Measurements from ENCODE around the gene KRT13.

Gene KRT13

DNA sequence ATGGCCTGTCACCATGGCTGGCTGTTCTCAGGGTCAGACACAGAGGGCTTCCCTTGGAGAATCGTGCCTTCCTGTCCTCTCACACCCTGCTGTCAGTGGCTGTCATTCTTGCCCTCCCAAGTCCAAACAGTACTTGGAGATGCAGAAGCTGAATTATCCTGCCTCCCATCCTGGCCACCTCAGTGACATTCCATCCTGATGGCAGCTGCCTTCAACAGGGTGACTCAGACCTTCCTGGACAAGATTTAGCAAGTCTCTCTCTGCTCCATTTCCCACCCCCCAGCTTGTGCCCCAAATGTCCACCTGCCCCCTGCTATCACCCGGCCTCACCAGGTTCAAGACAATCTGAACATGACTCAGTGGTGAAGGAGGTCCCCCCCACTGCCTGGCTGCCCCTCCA lies 10.9 kb downstream of the KRT13 start:
- DNase-seq (ENCODE audit: low spot score), result no peak

DNA sequence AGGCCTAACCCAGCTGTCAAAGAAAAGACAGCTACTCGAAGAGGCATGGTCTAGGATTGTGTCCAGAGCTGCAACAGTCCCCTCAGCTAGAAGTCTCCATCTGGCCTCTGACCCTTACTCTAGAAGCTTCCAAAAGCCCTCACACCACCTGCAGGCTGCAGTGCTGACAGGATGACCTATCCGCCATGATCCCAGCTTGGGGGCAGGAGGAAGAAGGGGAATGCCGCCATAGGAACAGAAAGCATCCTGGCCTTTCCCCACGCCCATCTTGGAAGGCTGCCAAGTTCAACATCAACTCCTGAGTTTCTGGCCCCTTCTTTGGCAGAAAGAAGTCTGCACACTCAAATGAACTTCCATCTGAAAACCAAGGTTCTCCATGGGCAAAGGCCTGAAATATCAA lies 12.6 kb downstream of the KRT13 start:
- DNase-seq (ENCODE audit: low spot score), result no peak

DNA sequence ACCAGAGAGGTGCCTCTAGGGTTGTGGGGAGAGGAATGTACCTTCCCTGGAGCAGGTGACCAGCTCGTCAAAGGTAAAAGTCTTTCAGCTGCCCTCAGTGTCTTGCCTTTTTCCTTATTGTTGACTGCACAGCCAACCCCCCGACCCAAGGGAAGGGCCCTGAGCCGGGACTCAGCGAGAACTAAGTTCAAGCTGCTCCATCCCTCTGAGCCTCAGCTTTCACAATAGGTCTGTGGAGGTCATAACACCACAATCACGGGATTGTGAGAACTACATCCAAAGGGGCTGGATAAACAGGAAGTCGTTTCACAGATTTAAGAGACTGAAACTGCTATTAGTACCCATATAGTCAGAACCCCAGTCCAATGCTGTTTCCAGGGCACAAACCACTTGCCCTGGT lies 13.1 kb downstream of the KRT13 start:
- DNase-seq (ENCODE audit: low spot score), result no peak

DNA sequence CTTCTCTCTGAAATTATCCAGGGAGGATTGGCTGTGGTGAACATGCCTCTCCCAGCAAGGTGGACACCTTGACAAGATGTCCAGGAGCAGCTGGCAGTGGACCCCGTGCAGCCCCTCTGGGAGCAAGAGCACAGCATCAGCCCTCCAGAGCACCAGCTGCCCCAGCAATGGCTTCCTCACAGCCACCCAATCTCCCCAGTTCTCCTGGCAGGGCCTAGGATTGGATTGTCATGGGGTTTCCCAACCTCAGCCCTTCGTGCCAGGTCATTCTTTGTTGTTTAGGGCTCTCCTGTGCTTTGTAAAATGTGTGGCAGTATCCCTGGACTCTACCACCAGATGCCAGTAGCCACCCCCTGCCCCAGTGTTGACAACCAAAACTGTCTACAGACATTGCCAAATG lies 13.9 kb downstream of the KRT13 start:
- DNase-seq (ENCODE audit: low spot score), result no peak

DNA sequence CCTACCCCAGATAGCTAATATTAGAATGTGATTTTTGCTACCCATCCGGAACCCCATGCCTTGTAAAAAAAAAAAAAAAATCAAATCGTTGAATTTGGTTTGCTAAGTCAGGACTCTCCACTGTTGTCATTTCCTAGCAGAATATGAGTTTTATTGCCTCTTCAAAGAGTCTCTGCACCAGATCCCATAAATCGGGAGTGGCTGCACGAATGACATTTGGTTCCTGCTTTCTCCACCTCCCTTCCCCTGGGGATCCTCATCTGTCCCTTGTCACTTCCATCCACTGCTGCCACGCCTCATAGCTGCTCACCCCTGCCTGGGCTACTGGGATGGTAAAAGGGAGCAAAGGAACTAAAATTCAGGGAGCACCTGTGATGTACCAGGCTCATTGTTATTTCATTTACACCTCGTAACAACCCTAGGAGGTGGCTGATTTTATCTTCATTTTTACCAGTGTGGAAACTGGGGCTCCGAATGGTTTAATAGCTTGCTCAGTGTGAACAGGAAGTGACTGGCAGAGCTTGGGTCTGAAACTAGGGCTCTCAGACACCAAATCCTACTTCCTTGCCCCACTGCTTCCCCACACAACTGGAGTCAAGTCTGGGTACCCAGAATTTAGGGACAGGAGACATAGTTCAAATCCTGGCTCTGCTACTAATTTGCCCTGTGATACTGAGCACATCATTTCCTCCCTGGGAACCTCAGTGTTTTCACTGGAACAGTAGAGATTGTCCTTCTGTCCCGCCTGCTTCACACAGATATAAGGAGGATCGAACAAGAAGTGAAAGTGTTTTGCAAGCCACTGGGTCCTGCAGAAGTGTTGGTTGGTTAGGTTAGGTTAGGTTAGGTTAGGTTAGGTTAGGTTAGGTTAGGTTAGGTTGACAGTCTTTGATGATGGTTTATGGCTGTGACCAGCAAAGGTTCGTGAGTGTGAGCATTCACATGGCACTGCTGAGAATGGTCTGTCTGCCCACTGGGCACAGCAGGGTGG lies 15.1 kb downstream of the KRT13 start:
- no peak for DNase-seq (ENCODE audit: low spot score)

- no peak for DNase-seq (ENCODE audit: low spot score)
These were observed 15.9 kb downstream of the KRT13 start, which contains the start of gene KRT36 for GRCh38 chr17:41489531-41489930. Gene KRT36 (minus strand): TSS chr17:41489910. CDS start chr17:41489864, 46 bp downstream.

- DNase-seq (ENCODE audit: low spot score), result no peak
These were observed 18.4 kb downstream of the KRT13 start for GRCh38 chr17:41486809-41487530.

- no peak for DNase-seq (ENCODE audit: low spot score)
These were observed 19.1 kb downstream of the KRT13 start for GRCh38 chr17:41486316-41486715.

- no peak for DNase-seq (ENCODE audit: low spot score)
These were observed 20.2 kb downstream of the KRT13 start for GRCh38 chr17:41484920-41485904.

DNA sequence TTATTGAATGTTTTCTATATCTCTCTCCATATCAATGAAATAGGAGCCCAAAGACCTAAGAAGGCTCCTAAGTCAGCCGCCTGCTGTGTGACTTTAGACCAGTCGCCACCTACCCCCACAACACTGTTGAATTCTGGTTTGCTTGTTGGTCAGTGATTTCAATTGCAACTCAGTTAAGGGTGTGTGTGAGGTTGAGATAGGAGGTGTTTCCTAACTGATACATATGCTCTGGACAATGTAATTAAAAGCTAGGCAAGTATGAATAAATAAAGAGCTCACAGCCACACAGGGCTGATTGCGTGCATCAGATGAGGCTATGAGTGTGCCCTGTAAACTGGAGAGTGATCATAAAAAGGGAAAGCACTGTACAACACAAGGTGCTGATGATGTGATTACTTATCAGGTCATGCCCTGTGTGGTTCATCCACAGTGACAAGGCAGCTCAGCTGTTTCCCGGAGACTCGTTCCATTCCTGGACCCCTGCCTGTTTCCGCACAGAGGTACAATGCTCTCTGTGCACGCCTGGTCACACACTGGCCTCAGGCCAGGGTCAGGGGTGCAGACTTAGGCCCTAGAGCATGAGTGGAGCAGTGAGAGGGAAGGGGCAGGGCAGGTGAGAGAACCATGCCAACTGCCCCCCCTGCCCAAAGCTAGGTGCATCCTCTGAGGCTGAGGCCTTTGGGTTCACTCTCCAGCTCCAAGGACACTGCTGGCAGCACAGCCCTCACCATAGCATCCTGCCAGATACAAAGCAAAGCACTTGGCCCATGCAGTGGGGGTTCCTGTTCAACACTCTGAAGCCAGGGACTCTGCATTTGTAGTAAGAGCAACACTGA lies 21.2 kb downstream of the KRT13 start:
- DNase-seq (ENCODE audit: low spot score), result no peak

DNA sequence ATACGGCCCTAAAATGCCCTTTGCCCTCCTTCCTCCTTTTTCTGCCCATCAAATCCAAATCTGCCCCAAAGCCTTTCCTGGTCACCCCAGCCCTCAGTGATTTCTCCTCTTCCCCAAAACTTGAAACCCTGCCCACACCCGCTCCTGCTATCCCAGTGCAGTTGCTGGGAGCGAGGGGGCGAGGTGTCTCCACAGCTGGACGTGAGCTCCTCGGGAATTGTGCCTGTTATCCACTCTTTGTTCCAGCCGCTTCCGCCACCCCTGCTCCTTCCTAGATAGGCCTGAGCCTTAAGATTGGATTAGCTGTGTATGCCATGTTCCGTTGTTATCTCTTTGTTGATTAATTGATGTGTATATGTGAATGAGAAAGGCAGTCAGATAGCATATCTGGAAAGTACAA lies 21.9 kb downstream of the KRT13 start:
- DNase-seq (ENCODE audit: low spot score), result no peak

GRCh38 chr17:41481036-41481435 lies 24.4 kb downstream of the KRT13 start, which contains the start of gene KRT35:
Gene KRT35 (minus strand): TSS chr17:41481151. CDS start chr17:41481097, 54 bp downstream.
- DNase-seq (ENCODE audit: low spot score), result no peak

DNA sequence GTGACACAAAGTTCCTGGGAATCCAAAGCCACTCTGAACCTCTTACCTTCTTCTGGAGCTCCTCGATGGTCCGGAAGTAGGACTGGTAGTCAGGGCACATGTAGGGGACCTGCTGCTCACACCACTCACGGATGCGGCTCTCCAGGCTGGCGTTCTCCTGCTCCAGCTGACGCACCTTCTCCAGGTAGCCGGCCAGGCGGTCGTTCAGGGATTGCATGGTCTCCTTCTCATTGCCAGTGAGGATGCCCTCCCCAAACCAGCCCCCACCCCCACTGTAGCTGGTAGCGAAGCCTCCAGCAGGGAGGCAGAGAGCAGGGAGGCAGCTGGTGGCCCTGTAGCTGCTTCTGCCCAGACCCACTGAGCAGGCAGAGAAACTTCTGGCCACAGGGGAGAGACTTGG lies 24.8 kb downstream of the KRT13 start:
- no peak for DNase-seq (ENCODE audit: low spot score)

DNA sequence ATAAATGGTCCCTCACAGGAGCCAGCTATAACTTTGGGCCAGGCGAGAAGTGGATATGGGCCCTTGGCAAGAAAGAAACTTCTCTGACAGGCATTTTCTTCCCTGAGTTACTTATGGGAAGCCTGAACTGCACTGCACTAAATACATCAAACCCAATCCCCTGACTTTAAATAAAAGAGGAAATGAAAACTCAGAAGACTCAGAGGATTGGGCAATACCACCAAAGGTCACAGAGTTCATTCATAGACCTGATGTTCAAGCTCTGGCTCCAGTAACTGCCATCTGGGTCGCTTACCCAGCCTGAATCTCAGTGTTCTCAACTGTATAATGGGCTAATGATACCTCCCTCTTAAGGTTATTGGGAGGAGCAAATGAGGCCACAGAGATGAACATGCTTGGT lies 25.3 kb downstream of the KRT13 start:
- DNase-seq (ENCODE audit: low spot score), result no peak

DNA sequence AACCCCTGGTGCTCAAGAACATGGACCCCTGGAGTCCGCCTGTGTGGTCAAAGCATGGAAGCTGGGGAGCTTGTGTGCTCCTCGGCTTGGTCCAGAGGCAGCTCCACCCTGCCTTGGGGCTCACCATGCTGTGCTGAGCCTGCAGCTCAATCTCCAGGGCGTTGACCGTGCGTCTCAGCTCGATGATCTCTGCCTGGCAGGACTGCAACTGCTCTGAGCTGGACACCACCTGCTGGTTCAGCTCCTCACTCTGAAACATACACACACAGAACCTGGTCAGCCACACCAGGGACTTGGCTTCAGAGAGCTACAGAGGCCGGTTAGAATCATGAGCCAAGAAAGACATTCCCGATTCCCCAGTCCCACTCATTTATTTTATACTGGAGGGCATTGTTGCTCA lies 27.2 kb downstream of the KRT13 start:
- no peak for DNase-seq (ENCODE audit: low spot score)

GRCh38 chr17:41476866-41477815 lies 28.3 kb downstream of the KRT13 start:
- DNase-seq (ENCODE audit: low spot score), result no peak

DNA sequence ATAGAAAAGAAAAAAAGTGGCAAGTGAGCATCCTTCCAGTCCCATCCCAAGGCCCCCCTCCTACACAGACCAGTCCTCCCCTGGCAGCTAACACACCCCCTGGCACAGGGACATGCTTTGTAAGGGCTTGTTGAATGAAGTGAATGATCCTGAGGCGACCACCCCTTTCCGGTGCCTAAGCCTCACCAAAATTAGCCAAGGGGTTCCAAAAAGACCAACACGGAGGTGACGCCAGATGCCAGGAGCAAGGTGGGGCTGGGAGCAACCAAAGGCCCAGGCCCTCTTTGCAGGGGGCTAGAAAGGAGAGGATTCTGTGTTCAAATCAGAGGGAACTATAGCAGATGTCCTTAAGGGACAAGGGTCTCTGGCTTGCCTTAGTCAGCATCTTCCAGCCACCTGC lies 30.0 kb downstream of the KRT13 start:
- DNase-seq (ENCODE audit: low spot score), result no peak

DNA sequence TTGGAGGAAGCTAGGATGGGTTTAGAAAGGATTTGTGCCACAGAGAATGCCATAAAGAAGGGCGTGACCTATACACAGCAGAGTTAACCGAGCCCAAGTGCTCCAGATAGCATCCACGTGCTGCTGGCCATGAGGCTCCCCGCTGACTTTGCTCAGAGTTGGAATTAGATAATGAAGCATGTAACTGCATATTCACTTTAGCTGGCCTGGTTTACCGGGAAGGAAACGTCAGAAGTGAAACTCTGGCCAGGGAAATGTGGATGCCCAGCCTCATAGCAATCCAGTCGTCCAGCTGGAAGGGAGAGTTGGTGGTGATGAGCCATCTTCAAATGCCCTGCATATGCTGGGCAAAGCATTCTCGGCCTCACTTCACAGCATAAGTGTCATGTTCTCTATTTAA lies 30.5 kb downstream of the KRT13 start:
- no peak for DNase-seq (ENCODE audit: low spot score)

DNA sequence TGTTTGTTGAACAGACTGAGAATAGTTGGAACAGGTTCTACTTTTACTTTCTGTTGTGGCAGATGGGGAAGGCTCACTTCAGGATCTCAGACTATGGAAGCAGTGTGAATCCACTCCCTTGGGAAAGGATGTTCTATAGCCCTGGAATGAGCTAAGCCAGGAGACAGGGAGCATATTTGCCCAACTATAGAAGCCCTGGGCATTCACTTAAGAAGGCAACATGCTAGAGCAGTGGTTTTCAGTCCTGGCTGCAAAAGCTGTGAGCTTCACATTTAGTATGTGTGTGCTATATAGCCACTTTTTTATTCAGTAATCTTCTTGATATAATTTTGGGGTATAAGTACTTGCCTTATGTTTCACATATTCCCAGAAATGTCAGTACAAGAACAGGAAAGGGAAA lies 37.1 kb downstream of the KRT13 start:
- no peak for DNase-seq (ENCODE audit: low spot score)

GRCh38 chr17:41467561-41467960 lies 37.9 kb downstream of the KRT13 start:
- no peak for DNase-seq (ENCODE audit: low spot score)
